NCI-H187 treated with DMSO at 0.1 percent for 48 hours (cell line): ENCODE measurements around the gene ETV2.
A peak's percentile ranks its signal among the peaks of the same experiment; 100 is the strongest.
"Not testable (repeated sequence)": the region's sequence is repeated elsewhere in the genome, so short reads cannot be mapped to it uniquely, and the experiment has no call there.

Experiments used
- DNase-seq: peaks from one replicate; lab custom pipeline; 2025; lab: John Stamatoyannopoulos, UW

Gene ETV2

GRCh38 chr19:35628264-35628564 lies 13.3 kb upstream of the ETV2 start:
- no peak for DNase-seq

DNA sequence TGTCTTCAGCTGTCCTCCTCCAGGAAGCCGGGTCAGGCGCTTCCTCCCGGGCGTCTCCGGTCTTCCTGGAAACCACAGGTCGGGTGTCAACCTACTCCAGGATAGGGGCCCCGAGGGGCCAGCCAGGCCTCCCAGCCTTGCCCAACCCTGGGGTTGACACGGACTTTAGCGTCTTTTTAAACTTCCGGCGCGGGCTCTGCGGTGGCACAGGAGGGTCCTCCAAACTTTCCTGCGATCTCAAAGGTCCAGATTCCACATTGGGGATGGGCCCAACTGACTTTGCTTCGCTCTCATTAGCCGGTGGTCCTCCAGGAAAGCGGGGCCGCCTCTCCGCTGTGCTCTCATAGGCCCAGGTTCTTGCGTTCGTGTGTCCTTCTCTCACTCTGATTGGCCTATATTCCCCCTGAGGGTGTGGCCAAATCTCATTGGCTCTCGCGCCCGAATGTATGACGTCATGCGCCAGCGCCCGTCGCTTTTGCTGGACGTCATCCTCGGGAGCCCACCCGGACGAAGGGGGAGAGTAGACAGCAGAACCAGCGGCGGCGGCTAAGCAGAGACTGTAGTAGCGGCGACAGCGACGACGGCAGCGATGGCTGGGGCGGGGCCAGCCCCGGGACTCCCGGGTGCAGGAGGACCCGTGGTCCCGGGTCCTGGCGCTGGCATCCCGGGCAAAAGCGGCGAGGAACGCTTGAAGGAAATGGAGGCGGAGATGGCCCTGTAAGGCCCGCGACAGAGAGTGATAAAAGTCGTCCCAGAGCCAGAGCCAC lies 12.8 kb upstream of the ETV2 start, which contains the start of gene RBM42:
TSS of gene RBM42 (plus strand) at position 472 of the 767 bp plus-strand sequence. CDS start at position 590, 118 bp downstream.
- DNase-seq: peak; percentile 95

DNA sequence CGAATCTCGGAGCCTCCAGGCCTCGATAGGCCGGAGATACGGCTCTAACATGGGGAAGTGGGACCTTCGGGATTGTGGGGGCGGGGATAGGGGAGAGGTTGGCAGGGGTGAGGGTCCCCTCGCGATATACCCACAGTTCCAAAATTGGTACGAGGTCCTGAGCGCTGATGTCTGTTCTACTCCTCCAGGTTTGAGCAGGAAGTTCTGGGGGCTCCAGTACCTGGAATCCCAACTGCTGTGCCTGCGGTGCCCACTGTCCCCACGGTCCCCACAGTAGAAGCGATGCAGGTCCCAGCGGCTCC lies 12.3 kb upstream of the ETV2 start:
- DNase-seq: no peak

DNA sequence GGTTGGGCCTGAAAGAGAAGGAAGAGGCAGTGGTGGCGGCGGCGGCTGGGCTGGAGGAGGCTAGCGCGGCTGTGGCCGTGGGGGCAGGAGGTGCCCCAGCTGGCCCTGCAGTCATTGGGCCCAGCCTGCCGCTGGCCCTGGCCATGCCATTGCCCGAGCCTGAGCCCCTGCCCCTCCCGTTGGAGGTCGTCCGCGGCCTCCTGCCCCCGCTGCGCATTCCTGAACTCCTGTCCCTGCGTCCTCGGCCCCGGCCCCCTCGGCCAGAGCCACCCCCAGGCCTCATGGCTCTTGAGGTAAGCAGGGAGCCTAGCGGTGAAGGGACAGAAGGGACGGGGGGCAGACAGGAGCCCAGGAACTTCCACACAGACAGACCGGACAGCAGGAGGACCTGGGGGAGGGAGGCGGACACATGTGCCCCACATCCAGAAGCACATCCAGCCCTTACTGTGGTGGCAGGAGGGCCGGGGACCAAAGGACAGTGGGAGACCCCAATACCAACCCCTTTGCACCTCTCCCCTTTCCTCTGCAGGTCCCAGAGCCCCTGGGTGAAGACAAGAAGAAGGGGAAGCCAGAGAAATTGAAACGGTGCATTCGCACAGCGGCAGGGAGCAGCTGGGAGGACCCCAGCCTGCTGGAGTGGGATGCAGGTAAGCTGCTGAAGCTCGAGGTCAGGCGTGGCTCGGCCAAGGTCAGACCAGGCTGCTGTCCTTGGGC lies 7.7 kb upstream of the ETV2 start:
- no peak for DNase-seq

GRCh38 chr19:35636651-35637050 lies 4.9 kb upstream of the ETV2 start:
- DNase-seq: no peak

DNA sequence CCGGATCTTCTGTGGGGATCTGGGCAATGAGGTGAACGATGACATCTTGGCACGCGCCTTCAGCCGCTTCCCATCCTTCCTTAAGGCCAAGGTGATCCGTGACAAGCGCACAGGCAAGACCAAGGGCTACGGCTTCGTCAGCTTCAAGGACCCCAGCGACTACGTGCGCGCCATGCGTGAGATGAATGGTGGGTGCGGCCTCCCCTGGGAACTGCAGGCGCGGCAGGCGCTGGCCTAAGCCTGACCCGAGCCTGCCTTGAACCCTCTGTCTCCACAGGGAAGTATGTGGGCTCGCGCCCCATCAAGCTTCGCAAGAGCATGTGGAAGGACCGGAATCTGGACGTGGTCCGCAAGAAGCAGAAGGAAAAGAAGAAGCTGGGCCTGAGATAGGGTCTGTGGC lies 4.4 kb upstream of the ETV2 start:
- DNase-seq: no peak

GRCh38 chr19:35639321-35639639 lies 2.3 kb upstream of the ETV2 start:
- no peak for DNase-seq

GRCh38 chr19:35639863-35640262 lies 1.7 kb upstream of the ETV2 start:
- no peak for DNase-seq

- no peak for DNase-seq
These were observed 767 bp downstream of the ETV2 start for GRCh38 chr19:35642312-35642711.

- no peak for DNase-seq
These were observed 1.3 kb downstream of the ETV2 start for GRCh38 chr19:35642798-35643254.

GRCh38 chr19:35643255-35644205 lies 2.0 kb downstream of the ETV2 start:
- peak; percentile 17 for DNase-seq

GRCh38 chr19:35644206-35644986 lies 2.9 kb downstream of the ETV2 start:
- DNase-seq: peak; percentile 93

DNA sequence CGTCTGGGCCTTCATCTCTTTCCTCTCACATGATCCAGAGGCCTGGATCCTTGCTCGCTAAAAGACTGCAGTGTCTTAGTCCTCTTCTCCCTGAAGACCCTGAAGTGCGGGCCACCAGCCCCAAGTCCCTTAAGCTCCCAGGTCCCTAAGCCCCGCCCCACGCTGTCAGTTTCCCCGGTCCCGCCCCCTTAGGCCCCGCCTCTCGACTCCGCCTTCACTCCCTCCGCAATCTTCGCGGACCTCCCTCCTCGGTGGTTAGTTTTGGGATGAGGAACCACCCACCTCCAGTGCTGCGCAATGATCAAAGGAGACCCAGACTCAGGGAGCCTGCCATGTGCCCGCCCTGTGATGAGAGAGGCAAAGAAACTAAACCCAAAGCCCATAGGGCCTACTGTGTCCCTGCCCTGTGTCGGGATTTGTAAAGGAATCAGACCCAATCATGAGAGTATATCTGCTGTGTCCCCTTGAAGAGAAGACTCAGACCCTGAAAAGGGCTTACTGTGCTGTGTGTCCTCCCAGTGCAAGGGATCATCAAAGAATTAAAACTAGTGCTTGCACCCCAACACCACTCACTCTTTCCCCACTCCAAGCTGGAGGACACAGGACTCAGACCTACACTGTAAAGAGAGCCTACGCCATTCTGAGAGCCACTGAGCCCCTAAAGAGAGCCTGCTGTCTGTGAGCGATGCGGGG lies 3.6 kb downstream of the ETV2 start:
- peak; percentile 19 for DNase-seq

- no peak for DNase-seq
These were observed 4.4 kb downstream of the ETV2 start for GRCh38 chr19:35645680-35646511.

DNA sequence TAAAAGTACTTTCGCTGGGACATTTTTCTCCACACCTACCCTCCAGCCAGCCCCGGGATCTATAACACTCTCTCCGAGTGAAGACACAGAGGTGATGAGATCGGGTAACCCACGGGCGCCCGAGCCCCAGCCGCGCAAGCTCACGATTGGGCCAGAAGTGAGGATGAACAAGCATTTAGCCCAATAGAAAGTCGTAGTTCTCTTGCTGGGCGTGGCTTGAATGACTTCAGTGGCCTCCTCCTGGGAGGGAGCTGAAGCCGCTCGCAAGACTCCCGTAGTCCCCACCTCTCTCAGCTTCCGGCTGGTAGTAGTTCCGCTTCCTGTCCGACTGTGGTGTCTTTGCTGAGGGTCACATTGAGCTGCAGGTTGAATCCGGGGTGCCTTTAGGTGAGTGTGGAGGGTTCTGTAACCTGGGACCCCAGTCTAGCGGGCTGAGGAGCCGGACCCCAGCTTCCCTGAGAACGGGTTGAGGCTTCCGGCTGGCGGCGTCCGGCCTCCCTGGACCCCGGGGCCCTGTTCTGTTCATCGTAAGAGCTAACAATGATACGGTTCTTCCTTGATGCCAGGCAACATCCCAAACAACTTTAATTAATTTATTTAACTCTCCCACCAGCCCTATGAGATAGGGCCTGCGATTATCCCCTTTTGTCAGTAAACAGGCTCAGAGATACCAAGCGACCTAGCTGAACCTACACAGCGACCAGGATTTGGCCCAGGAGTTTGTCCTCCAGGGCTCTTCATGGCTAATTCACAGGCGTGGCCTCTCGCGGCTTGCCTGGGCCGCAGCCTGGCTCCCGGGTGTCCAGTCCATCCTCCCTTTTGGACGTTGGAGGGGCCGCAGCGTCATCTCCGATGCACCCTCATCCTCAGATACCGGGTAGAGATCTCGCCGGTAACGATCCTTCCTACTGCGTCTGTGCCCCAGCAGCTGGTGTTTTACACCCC lies 6.7 kb downstream of the ETV2 start, which contains the start of gene COX6B1:
TSS of gene COX6B1 (plus strand) at position 307 of the 945 bp plus-strand sequence. CDS start 2,921 bp downstream, outside the sequence.
- peak; percentile 97 for DNase-seq

DNA sequence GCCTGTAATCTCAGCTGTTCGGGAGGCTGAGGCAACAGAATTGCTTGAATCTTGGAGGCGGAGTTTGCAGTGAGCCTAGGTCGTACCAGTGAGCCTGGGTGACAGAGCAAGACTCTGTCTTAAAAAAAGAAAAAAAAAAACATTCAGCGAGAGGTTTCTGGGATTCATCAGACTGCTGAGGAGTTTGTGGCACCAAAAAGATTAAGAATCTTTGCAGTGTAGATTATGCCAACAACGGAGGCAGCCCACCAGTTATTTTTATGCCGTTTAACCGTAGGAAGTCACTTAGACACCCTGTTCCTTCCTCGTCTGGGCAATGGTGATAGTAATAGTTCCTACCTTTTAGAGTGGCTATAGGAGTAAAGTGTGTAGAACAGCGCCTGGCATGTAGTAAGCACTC lies 9.0 kb downstream of the ETV2 start:
- DNase-seq: no peak

DNA sequence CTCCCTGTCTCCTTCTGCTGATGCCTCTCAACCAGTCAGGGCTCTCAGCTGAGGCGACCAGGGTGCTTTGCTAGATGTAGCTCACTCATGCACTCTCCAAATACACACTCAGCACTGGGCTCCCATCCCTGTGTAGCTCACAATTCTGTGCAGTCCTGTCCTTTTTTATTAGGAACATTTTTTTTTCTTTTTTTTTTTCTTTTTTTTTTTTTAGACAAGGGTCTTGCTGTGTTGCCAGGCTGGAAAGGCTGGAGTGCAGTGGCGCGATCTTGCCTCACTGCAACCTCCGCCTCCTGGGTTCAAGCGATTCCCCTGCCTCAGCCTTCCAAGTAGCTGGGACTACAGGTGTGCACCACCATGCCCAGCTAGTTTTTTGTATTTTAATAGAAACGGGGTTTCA lies 13.3 kb downstream of the ETV2 start:
- not testable (repeated sequence) for DNase-seq

GRCh38 chr19:35655600-35655999 lies 14.1 kb downstream of the ETV2 start:
- DNase-seq: no peak

DNA sequence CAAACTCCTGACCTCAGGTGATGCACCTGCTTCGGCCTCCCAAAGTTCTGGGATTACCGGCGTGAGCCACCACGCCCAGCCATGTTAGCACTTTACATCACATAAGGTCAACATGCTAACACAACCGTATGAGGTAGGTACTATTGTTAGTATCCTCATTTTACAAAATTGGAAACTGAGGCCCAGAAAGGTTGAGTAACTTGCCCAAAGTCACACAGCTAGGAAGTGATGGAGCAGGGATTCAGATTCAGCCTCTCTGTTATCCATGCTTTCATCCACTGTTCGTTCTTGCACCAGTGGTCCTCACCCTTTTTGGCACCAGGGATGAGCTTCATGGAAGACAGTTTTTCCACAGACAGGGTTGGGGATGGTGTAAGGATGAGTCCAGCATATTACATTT lies 15.2 kb downstream of the ETV2 start:
- no peak for DNase-seq
